ENCODE measurements around the gene IL23A. TPM values are rescaled to one million over a fixed set of nuclear protein-coding genes. Genes with fewer than 3 reads are reported as not detected.

The IL23A gene
- total RNA-seq (2021; ENCODE audit: unreplicated experiment) (0.41 TPM), Bru-seq, nascent RNA (percentile 34 among the genes with signal in this experiment), BruChase-seq, experiment 1, labeled RNA remaining after a 2-hour chase (percentile 42 among the genes with signal in this experiment), BruChase-seq, experiment 2, labeled RNA remaining after a 6-hour chase (percentile 28 among the genes with signal in this experiment)
- 0.79 TPM for polyA plus RNA-seq (2012; ENCODE audit: insufficient read length)
- long read RNA-seq: 0 reads

GRCh38 chr12:56338308-56339157, at the start of gene IL23A:
Gene IL23A (plus strand): TSS chr12:56338884. CDS start chr12:56339045, 161 bp downstream.
- no TSS peak for BruUV-seq (replicated peaks)
- ATAC-seq (no peak; the same call in 1 of the 2 replicates), DNase-seq (ENCODE audit: low read depth, low spot score) (no peak)
- no peaks in the 10 kb centered on the region for H3K9me3 ChIP-seq (ENCODE audit: control insufficient read depth, insufficient read depth, low read depth, low read length)
- intact Hi-C loops (cut with micrococcal nuclease; ENCODE audit: unreplicated experiment) (no loop called here), in situ Hi-C loops (cut with HindIII; ENCODE audit: low pct_unique_long_range_greater_than_20kb, low sequenced_read_pairs) (no loop called here)
- H3K27ac ChIP-seq (ENCODE audit: low read length): no peak within 1 kb of the TSS
- H3K4me3 ChIP-seq (ENCODE audit: low read depth in 2 of 2, low read length in 2 of 2): no peak within 1 kb of the TSS
- H3K36me3 ChIP-seq (ENCODE audit: control insufficient read depth, insufficient read depth, low read length): peaks cover 3% of the 10 kb centered on the region; the same call in 1 of the 2 replicates
- H3K27me3 ChIP-seq (ENCODE audit: control insufficient read depth, insufficient read depth, low read length): no peaks in the 10 kb centered on the region
- no peak for TF ChIP-seq POLR2AphosphoS5 (IDR thresholded peaks at IDR 0.05; ENCODE audit: low read depth, low read length)
- no peak for TF ChIP-seq CTCF (IDR thresholded peaks at IDR 0.05)
- no peak for TF ChIP-seq TCF7L2 (IDR thresholded peaks at IDR 0.05; ENCODE audit: low read depth, low read length)
- no peak for TF ChIP-seq SIN3A (IDR thresholded peaks at IDR 0.05; ENCODE audit: borderline replicate concordance, insufficient read depth, low read depth, low read length)
- no peak for TF ChIP-seq REST (IDR thresholded peaks at IDR 0.05; ENCODE audit: insufficient read depth in 1 of 2, low read depth in 2 of 2, low read length in 1 of 2)
- H3K4me1 ChIP-seq (ENCODE audit: control insufficient read depth, insufficient read depth, low read length): peaks cover 6% of the 10 kb centered on the region; the same call in 1 of the 2 replicates
- CTCF ChIA-PET: no interaction called here
- POLR2A ChIA-PET: interaction anchor here (0.6 kb wide), 1 partner anchor 23 kb away, joined by 3 read pairs; no protein-coding TSS in a partner anchor

GRCh38 chr12:56293795-56294194, 44.9 kb upstream of the IL23A start:
- no TSS peak for BruUV-seq (replicated peaks)
- Histone ChIP-seq H3K27me3 (ENCODE audit: control insufficient read depth, insufficient read depth, low read length) (no peaks in the 10 kb centered on the region), H3K4me3 (ENCODE audit: low read depth in 2 of 2, low read length in 2 of 2) (no peak overlapping the region), H3K36me3 (ENCODE audit: control insufficient read depth, insufficient read depth, low read length) (peaks cover 4% of the 10 kb centered on the region; the same call in 1 of the 2 replicates), H3K27ac (ENCODE audit: low read length) (no peak overlapping the region), H3K9me3 (ENCODE audit: control insufficient read depth, insufficient read depth, low read depth, low read length) (no peaks in the 10 kb centered on the region), H3K4me1 (ENCODE audit: control insufficient read depth, insufficient read depth, low read length) (no peaks in the 10 kb centered on the region)
- in situ Hi-C loops (cut with HindIII; ENCODE audit: low pct_unique_long_range_greater_than_20kb, low sequenced_read_pairs) (no loop called here), intact Hi-C loops (cut with micrococcal nuclease; ENCODE audit: unreplicated experiment) (no loop called here)
- POLR2A ChIA-PET: no interaction called here
- ATAC-seq (no peak), DNase-seq (ENCODE audit: low read depth, low spot score) (no peak)
- TF ChIP-seq SIN3A (IDR thresholded peaks at IDR 0.05; ENCODE audit: borderline replicate concordance, insufficient read depth, low read depth, low read length): no peak
- TF ChIP-seq REST (IDR thresholded peaks at IDR 0.05; ENCODE audit: insufficient read depth in 1 of 2, low read depth in 2 of 2, low read length in 1 of 2): no peak
- TF ChIP-seq CTCF (IDR thresholded peaks at IDR 0.05): no peak
- no peak for TF ChIP-seq POLR2AphosphoS5 (IDR thresholded peaks at IDR 0.05; ENCODE audit: low read depth, low read length)
- no peak for TF ChIP-seq TCF7L2 (IDR thresholded peaks at IDR 0.05; ENCODE audit: low read depth, low read length)
- CTCF ChIA-PET: interaction anchor here (0.5 kb wide), 1 partner anchor 43 kb away, joined by 4 read pairs; no protein-coding TSS in a partner anchor
